Kidney (tissue), 14 donors: Measurements from ENCODE around the gene COG7. TPM values are rescaled to one million over a fixed set of nuclear protein-coding genes. Genes with fewer than 3 reads are reported as not detected.
"Not testable (repeated sequence)": the region's sequence is repeated elsewhere in the genome, so short reads cannot be mapped to it uniquely, and the experiment has no call there.

Experiments
- DNase-seq, 5 donors: peaks; one replicate each; pipeline ENCODE4 v3.0.0-alpha.2; 2013 to 2020
- FAIRE-seq: peaks from 2 replicates; lab custom pipeline; 2012; peaks lifted over from hg19 to GRCh38; lab: Jason Lieb, UNC
- H3K27ac ChIP-seq, 2 donors: one replicate each; pipeline ENCODE4 v1.7.0; 2013; ENCODE audit warnings: low read depth in 2 of 2, low read length in 2 of 2, inconsistent platforms in 1 of 2
- H3K27me3 ChIP-seq: one replicate; pipeline ENCODE4 v1.7.1; 2013; ENCODE audit warnings: low read length, inconsistent platforms; ENCODE audit not compliant: control insufficient read depth, insufficient read depth
- H3K36me3 ChIP-seq, 3 donors: one replicate each; pipeline versions ENCODE4 v1.7.0 to v1.7.1; 2013; ENCODE audit warnings: low read length in 3 of 3, control low read depth in 1 of 3, inconsistent platforms in 1 of 3; ENCODE audit not compliant: insufficient read depth in 3 of 3, control insufficient read depth in 2 of 3
- H3K4me1 ChIP-seq, 3 donors: one replicate each; pipeline versions ENCODE4 v1.7.0 to v1.7.1; 2013; ENCODE audit warnings: low read length in 3 of 3, inconsistent platforms in 1 of 3, low read depth in 1 of 3; ENCODE audit not compliant: control insufficient read depth in 2 of 3, insufficient read depth in 2 of 3
- H3K4me3 ChIP-seq, 3 donors: one replicate each; pipeline versions ENCODE4 v1.7.0 to v1.8.1; 2013; ENCODE audit warnings: low read length in 3 of 3, control low read depth in 1 of 3, inconsistent platforms in 1 of 3
- H3K9ac ChIP-seq, 3 donors: one replicate each; pipeline versions ENCODE4 v1.7.0 to v1.7.1; 2013; ENCODE audit warnings: low read length in 3 of 3, control low read depth in 1 of 3, inconsistent platforms in 1 of 3
- H3K9me3 ChIP-seq, 3 donors: one replicate each; pipeline versions ENCODE4 v1.7.0 to v1.7.1; 2013; ENCODE audit warnings: low read length in 3 of 3, control low read depth in 1 of 3, inconsistent platforms in 1 of 3; ENCODE audit not compliant: control insufficient read depth in 2 of 3, insufficient read depth in 1 of 3
- intact Hi-C: fragments of 100-400 bp; cut with DNase I; formaldehyde crosslinking; loops from one replicate; pipeline ENCODE4 v1.11.1; 2022
- polyA plus RNA-seq: library from polyadenylated mRNA; stranded (reverse); fragments of 350-450 nt; fragmentation: Illumina TruSeq; extraction: RNeasy Lipid Tissue Mini Kit (QIAGEN cat#74804); gene quantifications from one replicate; pipeline ENCODE4 v1.2.3, GENCODE V29; 2014; ENCODE audit warnings: low read depth, low replicate concordance; ENCODE audit not compliant: insufficient read depth
- total RNA-seq: library from RNA; stranded (reverse); fragmentation: NEBNext Ultra II Directional; extraction: Animal tissue kit (Norgen Biotek cat#: 25700); gene quantifications from one replicate; pipeline ENCODE4 v1.2.1, GENCODE V29; 2021
- TF ChIP-seq, protein P1 (sequence below): IDR thresholded peaks from 3 replicates; pipeline ENCODE4 v1.5.1; 2012; ENCODE audit warnings: mild to moderate bottlenecking, moderate library complexity, borderline replicate concordance; ENCODE audit not compliant: insufficient read depth; ENCODE audit errors: extremely low read depth
- donor health status: control.
- donor health status: control.
- donor health status: control.
- donor health status: control.
- donor health status: control.
- donor health status: DM: yes; HTN: yes; CAD: no.
- donor health status: Normal renal cell carcinoma (clear cell type).

Gene COG7
- total and polyA plus RNA-seq, 2 donors from 2014 or later, result 25.2 to 27.0 TPM

DNA sequence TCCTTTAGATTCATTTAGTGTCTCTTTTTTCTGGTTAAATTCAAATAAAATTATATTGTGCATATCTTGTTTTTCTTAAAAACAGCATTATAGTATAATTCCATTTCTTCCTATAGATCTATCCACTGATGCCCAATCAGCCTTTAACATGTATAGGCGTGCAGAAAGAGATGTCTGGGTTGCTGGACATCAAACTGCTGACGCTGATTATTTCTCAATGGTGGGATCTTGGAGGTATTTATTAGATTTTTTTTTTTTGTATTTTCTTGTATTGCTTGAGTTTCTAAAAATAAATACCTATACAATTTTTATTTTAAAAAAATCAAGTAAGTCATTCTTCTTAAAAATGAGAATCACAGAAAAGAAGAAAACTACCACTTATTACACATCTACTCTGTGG lies 50.9 kb downstream of the COG7 start:
- TF ChIP-seq, protein P1, sequence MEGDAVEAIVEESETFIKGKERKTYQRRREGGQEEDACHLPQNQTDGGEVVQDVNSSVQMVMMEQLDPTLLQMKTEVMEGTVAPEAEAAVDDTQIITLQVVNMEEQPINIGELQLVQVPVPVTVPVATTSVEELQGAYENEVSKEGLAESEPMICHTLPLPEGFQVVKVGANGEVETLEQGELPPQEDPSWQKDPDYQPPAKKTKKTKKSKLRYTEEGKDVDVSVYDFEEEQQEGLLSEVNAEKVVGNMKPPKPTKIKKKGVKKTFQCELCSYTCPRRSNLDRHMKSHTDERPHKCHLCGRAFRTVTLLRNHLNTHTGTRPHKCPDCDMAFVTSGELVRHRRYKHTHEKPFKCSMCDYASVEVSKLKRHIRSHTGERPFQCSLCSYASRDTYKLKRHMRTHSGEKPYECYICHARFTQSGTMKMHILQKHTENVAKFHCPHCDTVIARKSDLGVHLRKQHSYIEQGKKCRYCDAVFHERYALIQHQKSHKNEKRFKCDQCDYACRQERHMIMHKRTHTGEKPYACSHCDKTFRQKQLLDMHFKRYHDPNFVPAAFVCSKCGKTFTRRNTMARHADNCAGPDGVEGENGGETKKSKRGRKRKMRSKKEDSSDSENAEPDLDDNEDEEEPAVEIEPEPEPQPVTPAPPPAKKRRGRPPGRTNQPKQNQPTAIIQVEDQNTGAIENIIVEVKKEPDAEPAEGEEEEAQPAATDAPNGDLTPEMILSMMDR, result no peak
- FAIRE-seq (no peak), DNase-seq (no peak)
- no peaks in the 10 kb centered on the region for H3K27me3 ChIP-seq
- H3K27ac ChIP-seq, result no peak overlapping the region
- no peak overlapping the region for H3K9ac ChIP-seq
- intact Hi-C loops, result no loop called here
- H3K9me3 ChIP-seq, result no peaks in the 10 kb centered on the region
- no peak overlapping the region for H3K4me3 ChIP-seq
- H3K4me1 ChIP-seq, result peaks cover 0 to 3% (median 0%) of the 10 kb centered on the region in 3 donors
- peaks cover 6 to 41% (median 13%) of the 10 kb centered on the region in 3 donors for H3K36me3 ChIP-seq

DNA sequence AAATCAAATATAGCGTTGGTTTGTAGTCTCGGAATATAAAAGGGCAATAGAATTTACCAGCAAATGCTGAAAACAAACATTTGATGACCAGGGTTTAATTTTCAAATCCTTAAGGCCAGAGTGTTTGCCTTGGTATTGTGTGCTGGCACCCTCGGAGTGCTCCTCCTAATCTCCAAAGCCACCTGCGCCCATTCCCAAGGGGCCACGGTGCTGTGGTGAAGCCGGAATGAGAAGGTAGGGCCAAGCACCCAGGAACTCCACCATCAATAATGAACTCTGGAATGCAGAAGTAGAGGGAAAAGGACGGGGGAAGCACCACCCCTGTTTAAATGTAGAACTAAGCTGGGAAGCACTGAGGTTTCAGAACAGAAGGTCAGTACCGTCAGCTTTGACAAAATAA lies 51.9 kb downstream of the COG7 start:
- no peak overlapping the region for H3K27ac ChIP-seq
- intact Hi-C loops, result no loop called here
- H3K36me3 ChIP-seq, result peaks cover 5 to 42% (median 13%) of the 10 kb centered on the region in 3 donors
- peaks cover 0 to 3% (median 0%) of the 10 kb centered on the region in 3 donors for H3K4me1 ChIP-seq
- DNase-seq, result no peak
- H3K9me3 ChIP-seq, result no peaks in the 10 kb centered on the region
- TF ChIP-seq, protein P1, result no peak
- no peak overlapping the region for H3K9ac ChIP-seq
- H3K27me3 ChIP-seq, result no peaks in the 10 kb centered on the region
- no peak for FAIRE-seq
- no peak overlapping the region for H3K4me3 ChIP-seq

DNA sequence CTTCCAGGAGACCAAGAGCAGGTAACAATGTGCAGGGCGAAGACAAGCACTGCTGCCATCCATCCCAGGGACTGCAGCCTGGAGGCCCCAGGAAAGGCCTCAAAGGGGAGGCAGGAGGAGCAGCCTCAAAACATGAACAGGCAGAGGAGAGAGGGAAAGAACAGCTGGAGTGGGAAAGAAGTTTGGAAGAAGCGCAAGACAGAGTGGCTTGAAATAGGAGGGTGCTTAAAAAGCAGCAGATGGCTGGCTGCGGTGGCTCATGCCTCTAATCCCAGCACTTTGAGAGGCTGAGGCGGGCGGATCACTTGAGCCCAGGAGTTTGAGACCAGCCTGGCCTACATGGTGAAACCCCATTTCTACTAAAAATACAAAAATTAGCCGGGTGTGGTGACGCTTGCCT lies 52.5 kb downstream of the COG7 start:
- H3K4me3 ChIP-seq, H3K27me3 ChIP-seq, H3K9ac ChIP-seq, intact Hi-C loops, H3K4me1 ChIP-seq, FAIRE-seq, H3K9me3 ChIP-seq: not testable (repeated sequence)
- peak in 1 of 5 donors; percentile 8 for DNase-seq
- peaks cover 5 to 45% (median 16%) of the 10 kb centered on the region in 3 donors for H3K36me3 ChIP-seq
- peak overlapping the region in 1 of 2 donors; percentile 3 for H3K27ac ChIP-seq

DNA sequence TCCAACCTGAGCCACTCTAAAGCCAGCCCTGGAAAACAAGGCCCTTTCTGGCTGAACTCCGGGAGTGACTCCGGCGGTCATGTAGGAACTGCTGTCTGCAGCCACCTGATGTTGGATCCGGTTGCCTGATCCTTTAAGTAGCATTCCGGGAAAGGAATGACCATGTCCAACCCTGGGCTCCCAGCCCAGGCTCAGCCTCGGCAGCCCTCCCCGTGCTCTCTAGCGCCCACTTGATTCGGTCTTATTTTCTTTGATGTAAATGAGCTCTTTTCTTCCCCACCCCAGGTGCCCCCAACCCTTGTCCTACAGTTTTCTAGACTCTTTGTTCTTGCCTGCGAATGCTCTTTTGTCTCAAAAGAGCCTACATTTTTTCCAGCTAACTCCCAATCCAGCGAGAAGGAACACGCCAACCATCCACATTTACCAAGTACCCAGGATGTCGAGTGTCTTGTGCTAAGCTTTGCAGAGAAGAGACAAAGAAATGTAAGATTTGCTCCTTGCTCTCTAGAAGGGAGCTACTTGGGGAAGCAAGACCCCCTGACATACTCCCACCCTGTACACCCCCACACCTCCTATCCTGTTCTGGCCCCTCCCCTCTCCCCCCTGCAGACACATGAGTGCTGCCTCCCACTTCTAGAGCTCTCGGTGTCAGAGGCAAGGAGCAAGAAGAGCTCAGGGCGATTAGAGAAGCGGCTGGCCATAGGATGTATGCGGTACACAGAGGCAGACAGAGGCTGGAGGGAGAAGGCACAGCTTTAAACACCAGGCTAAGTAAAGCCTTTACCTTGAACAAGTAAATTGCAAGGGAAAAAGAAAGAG lies 53.8 kb downstream of the COG7 start:
- H3K36me3 ChIP-seq, result peaks cover 5 to 41% (median 12%) of the 10 kb centered on the region in 3 donors
- DNase-seq, result peak; percentile 61 to 81 (median 72)
- H3K9ac ChIP-seq, result no peak overlapping the region
- TF ChIP-seq, protein P1, result no peak
- FAIRE-seq, result no peak
- no peaks in the 10 kb centered on the region for H3K9me3 ChIP-seq
- H3K27me3 ChIP-seq, result no peaks in the 10 kb centered on the region
- intact Hi-C loops, result no loop called here
- no peaks in the 10 kb centered on the region for H3K4me1 ChIP-seq
- no peak overlapping the region for H3K4me3 ChIP-seq
- peak overlapping the region; percentile 5 to 74 for H3K27ac ChIP-seq
